Measurements from ENCODE around the gene FLNB. TPM values are rescaled to one million over a fixed set of nuclear protein-coding genes. Genes with fewer than 3 reads are reported as not detected.

FLNB gene
- total RNA-seq, 1 donor from 2014 or later = 32.0 TPM

DNA sequence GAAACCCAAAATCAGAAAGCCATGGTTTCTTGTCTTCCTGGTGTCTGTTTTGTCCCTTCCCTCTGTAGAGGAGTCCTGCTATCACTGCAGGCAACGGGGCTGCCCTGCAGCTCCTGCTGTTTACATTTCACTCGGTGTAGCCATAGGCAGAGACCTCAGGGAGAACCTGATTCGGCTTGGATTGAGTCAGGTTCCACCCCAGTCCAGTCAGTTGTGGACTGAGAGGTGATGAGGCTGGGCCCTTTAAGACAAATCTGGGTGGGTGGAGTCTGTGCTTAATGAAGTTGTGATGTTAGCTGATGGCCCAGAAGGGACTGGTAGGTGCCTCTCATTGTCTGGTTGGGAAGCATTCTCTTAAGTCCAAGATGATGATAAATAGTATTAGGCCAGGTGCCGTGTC is 35.7 kb downstream of the FLNB start:
- H3K27ac Mint-ChIP-seq = no peak overlapping the region
- Histone ChIP-seq H4K20me1 (ENCODE audit: low read depth) (peaks cover 68% of the 10 kb centered on the region), H3K4me2 (no peak overlapping the region), H3F3A (ENCODE audit: low read depth) (peaks cover 16% of the 10 kb centered on the region), H3K9me3 (ENCODE audit: low read depth) (no peaks in the 10 kb centered on the region), H3K36me3 (no peaks in the 10 kb centered on the region), H3K4me1 (peaks cover 38% of the 10 kb centered on the region), H3K79me2 (ENCODE audit: low read depth) (peaks cover 19% of the 10 kb centered on the region), H3K9ac (no peak overlapping the region), H3K27me3 (no peaks in the 10 kb centered on the region), H3K27ac (no peak overlapping the region), H2AFZ (replicated peaks) (no peak overlapping the region), H3K4me3 (no peak overlapping the region)
- H3K36me3 Mint-ChIP-seq = no peaks in the 10 kb centered on the region
- H3K4me3 Mint-ChIP-seq = no peak overlapping the region
- no peak for TF ChIP-seq EZH2 (IDR thresholded peaks at IDR 0.05)
- TF ChIP-seq, protein P1, sequence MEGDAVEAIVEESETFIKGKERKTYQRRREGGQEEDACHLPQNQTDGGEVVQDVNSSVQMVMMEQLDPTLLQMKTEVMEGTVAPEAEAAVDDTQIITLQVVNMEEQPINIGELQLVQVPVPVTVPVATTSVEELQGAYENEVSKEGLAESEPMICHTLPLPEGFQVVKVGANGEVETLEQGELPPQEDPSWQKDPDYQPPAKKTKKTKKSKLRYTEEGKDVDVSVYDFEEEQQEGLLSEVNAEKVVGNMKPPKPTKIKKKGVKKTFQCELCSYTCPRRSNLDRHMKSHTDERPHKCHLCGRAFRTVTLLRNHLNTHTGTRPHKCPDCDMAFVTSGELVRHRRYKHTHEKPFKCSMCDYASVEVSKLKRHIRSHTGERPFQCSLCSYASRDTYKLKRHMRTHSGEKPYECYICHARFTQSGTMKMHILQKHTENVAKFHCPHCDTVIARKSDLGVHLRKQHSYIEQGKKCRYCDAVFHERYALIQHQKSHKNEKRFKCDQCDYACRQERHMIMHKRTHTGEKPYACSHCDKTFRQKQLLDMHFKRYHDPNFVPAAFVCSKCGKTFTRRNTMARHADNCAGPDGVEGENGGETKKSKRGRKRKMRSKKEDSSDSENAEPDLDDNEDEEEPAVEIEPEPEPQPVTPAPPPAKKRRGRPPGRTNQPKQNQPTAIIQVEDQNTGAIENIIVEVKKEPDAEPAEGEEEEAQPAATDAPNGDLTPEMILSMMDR (IDR thresholded peaks at IDR 0.05) = no peak
- TF ChIP-seq EZH2phosphoT487 (IDR thresholded peaks at IDR 0.05) = no peak
- H3K9me3 Mint-ChIP-seq = no peaks in the 10 kb centered on the region
- peaks cover 36% of the 10 kb centered on the region for H3K4me1 Mint-ChIP-seq
- no peak for DNase-seq (ENCODE audit: low spot score)
- H3K27me3 Mint-ChIP-seq (ENCODE audit: insufficient read depth, low read depth) = peaks cover 6% of the 10 kb centered on the region

DNA sequence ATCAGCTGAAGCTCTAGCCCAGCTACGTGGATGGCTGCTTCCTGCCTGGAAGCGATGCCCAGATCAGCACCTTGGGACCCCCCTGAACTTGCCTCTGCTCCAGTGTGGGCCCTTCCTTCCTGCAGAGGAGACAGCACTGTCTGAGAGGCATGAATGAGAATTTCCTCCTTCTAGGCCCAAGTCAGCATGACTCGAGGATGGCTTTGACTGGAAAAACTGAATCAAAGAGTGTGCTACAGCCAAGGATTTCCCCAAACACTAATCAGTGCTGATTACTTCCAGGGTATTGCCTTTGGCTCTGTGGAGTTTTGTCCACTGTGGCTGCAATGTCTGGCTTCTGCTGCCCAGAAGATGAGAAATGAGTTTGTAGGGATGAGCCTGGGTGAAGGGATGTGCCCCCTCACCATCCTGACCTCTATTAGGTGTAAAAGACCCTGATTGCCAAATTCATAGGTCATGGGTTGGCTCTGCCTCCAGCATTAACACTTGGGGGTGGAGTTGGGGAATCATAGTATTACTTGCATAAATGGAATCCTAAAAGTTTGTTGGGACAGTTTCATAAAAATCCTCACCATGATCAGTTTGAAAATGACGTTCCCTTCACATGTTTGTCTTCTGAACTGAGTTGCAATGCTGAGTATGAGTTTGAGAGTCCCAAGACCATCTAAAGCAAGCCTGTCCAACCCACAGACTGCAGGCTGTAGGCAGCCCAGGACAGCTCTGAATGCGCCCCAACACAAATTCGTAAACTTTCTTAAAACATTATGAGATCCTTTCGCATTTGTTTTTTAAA is 36.7 kb downstream of the FLNB start:
- Histone ChIP-seq H3K27me3 (no peaks in the 10 kb centered on the region), H3K36me3 (no peaks in the 10 kb centered on the region), H3K9me3 (ENCODE audit: low read depth) (no peaks in the 10 kb centered on the region), H4K20me1 (ENCODE audit: low read depth) (peaks cover 70% of the 10 kb centered on the region), H3K4me2 (no peak overlapping the region), H3K4me3 (no peak overlapping the region), H3K27ac (no peak overlapping the region), H3F3A (ENCODE audit: low read depth) (peaks cover 16% of the 10 kb centered on the region), H3K79me2 (ENCODE audit: low read depth) (peaks cover 21% of the 10 kb centered on the region), H3K9ac (no peak overlapping the region), H2AFZ (replicated peaks) (no peak overlapping the region), H3K4me1 (peaks cover 42% of the 10 kb centered on the region)
- Mint-ChIP-seq H3K27ac (no peak overlapping the region), H3K4me1 (peaks cover 46% of the 10 kb centered on the region), H3K36me3 (no peaks in the 10 kb centered on the region), H3K9me3 (no peaks in the 10 kb centered on the region), H3K27me3 (ENCODE audit: insufficient read depth, low read depth) (peaks cover 6% of the 10 kb centered on the region), H3K4me3 (no peak overlapping the region)
- TF ChIP-seq EZH2 (IDR thresholded peaks at IDR 0.05) (no peak), EZH2phosphoT487 (IDR thresholded peaks at IDR 0.05) (no peak)
- TF ChIP-seq, protein P1 (IDR thresholded peaks at IDR 0.05) = no peak
- no peak for DNase-seq (ENCODE audit: low spot score)

DNA sequence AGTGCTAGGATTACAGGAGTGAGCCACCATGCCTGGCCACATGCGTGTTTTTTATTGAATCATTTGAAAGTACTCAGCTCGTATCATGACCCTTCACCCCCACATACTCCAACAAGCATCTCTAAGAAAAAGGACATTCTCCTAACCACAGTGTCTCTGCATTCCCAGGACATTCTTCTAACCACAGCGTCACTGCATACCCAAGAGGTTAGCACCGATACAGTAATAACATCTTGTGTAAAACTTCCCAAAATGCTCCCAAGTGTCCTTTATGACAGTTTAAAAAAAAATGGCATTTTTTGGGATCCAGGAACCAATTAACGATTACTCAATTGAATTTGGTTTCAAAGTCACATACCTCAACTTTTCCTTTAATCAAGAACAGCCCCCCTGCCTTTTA is 39.6 kb downstream of the FLNB start:
- Histone ChIP-seq H3K79me2 (ENCODE audit: low read depth) (peaks cover 35% of the 10 kb centered on the region), H3K36me3 (no peaks in the 10 kb centered on the region), H3F3A (ENCODE audit: low read depth) (no peaks in the 10 kb centered on the region), H3K9ac (no peak overlapping the region), H3K27ac (no peak overlapping the region), H3K4me3 (no peak overlapping the region), H3K4me2 (no peak overlapping the region), H4K20me1 (ENCODE audit: low read depth) (peaks cover 40% of the 10 kb centered on the region), H3K27me3 (no peaks in the 10 kb centered on the region), H2AFZ (replicated peaks) (no peak overlapping the region), H3K4me1 (peaks cover 22% of the 10 kb centered on the region), H3K9me3 (ENCODE audit: low read depth) (no peaks in the 10 kb centered on the region)
- H3K4me3 Mint-ChIP-seq = no peak overlapping the region
- no peaks in the 10 kb centered on the region for H3K36me3 Mint-ChIP-seq
- no peak overlapping the region for H3K27ac Mint-ChIP-seq
- peaks cover 8% of the 10 kb centered on the region for H3K27me3 Mint-ChIP-seq (ENCODE audit: insufficient read depth, low read depth)
- DNase-seq (ENCODE audit: low spot score) = no peak
- peaks cover 37% of the 10 kb centered on the region for H3K4me1 Mint-ChIP-seq
- TF ChIP-seq EZH2phosphoT487 (IDR thresholded peaks at IDR 0.05) = no peak
- no peak for TF ChIP-seq EZH2 (IDR thresholded peaks at IDR 0.05)
- TF ChIP-seq, protein P1 (IDR thresholded peaks at IDR 0.05) = no peak
- H3K9me3 Mint-ChIP-seq = no peaks in the 10 kb centered on the region
